DOHH2 (cell line): ENCODE measurements around the gene SLC6A11.

Experiments used
- EZH2phosphoT487 ChIP-seq: fragments of 200-600 bp; sonication (generic); IDR thresholded peaks from 2 replicates; pipeline ENCODE4 v1.6.1; 2017; ENCODE audit warnings: borderline replicate concordance, mild to moderate bottlenecking, antibody characterized with exemption, low read length, moderate library complexity, mixed read lengths
- TF ChIP-seq, protein P1 (sequence below): fragments of 200-600 bp; sonication (generic); IDR thresholded peaks from one replicate; pipeline ENCODE4 v1.5.1; 2014; ENCODE audit warnings: antibody characterized with exemption, mild to moderate bottlenecking, low read depth, low read length; ENCODE audit not compliant: poor library complexity, severe bottlenecking

DNA sequence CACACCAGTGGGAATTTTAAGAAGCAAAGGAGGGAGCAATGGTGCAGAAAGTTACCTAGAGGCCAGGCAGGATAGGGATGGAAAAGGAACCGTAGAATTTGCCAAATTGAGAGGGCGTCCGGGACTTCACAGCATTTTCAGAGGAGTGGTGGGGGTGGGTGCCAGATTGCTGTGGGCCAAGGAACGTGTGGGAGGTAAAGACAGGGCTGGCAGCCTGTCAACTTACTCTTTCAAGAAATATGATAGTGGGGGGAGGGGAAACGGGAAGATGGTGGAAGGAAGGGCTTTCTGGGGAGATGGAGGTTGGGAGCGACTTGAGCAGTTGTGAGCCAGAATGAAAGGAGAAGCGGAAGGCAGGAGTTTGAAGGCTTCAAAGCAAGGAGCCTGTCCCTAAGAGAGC lies 1.4 kb upstream of the SLC6A11 start:
- TF ChIP-seq, protein P1, sequence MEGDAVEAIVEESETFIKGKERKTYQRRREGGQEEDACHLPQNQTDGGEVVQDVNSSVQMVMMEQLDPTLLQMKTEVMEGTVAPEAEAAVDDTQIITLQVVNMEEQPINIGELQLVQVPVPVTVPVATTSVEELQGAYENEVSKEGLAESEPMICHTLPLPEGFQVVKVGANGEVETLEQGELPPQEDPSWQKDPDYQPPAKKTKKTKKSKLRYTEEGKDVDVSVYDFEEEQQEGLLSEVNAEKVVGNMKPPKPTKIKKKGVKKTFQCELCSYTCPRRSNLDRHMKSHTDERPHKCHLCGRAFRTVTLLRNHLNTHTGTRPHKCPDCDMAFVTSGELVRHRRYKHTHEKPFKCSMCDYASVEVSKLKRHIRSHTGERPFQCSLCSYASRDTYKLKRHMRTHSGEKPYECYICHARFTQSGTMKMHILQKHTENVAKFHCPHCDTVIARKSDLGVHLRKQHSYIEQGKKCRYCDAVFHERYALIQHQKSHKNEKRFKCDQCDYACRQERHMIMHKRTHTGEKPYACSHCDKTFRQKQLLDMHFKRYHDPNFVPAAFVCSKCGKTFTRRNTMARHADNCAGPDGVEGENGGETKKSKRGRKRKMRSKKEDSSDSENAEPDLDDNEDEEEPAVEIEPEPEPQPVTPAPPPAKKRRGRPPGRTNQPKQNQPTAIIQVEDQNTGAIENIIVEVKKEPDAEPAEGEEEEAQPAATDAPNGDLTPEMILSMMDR, result no peak
- no peak for TF ChIP-seq EZH2phosphoT487
